Stomach (tissue), 4 donors: ENCODE measurements around the gene TSNAXIP1.

ENCODE experiments used
- POLR2A ChIP-seq, 4 donors: fragments of 450-650 bp; IDR thresholded peaks; one replicate each; pipeline ENCODE4 v1.6.1; 2016; ENCODE audit warnings: antibody characterized with exemption in 4 of 4, control low read depth in 2 of 4, mild to moderate bottlenecking in 1 of 4, moderate library complexity in 1 of 4
- TF ChIP-seq, protein P1 (sequence below), 7 experiments: fragments of 450-650 bp in 4 of 7; fragments of 200-600 bp in 3 of 7; sonication (generic) in 3 of 7; IDR thresholded peaks; one replicate each; pipeline ENCODE4 v1.5.1; 2016 to 2019; ENCODE audit warnings: antibody characterized with exemption in 7 of 7, control low read depth in 2 of 7, mild to moderate bottlenecking in 1 of 7

DNA sequence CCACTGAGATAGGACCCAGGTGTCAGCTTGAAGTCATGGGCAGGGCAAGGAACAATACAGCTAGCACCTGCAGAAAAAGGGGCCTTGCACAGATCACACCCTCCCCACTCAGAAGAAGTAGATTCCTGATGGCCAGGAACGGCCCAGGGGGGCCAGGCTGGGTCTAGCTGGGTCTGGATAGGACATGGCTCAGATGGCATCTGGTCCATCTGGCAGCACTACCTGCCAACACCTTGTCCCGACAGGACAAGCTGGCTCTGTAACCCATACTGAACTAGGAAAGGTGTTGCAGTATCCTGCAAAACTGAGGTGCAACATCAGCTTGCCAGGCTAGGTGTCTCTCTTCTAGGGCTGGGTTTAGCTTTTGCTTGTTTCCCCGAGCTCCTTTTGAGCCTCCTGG lies 48.7 kb upstream of the TSNAXIP1 start:
- TF ChIP-seq, protein P1, sequence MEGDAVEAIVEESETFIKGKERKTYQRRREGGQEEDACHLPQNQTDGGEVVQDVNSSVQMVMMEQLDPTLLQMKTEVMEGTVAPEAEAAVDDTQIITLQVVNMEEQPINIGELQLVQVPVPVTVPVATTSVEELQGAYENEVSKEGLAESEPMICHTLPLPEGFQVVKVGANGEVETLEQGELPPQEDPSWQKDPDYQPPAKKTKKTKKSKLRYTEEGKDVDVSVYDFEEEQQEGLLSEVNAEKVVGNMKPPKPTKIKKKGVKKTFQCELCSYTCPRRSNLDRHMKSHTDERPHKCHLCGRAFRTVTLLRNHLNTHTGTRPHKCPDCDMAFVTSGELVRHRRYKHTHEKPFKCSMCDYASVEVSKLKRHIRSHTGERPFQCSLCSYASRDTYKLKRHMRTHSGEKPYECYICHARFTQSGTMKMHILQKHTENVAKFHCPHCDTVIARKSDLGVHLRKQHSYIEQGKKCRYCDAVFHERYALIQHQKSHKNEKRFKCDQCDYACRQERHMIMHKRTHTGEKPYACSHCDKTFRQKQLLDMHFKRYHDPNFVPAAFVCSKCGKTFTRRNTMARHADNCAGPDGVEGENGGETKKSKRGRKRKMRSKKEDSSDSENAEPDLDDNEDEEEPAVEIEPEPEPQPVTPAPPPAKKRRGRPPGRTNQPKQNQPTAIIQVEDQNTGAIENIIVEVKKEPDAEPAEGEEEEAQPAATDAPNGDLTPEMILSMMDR (IDR thresholded peaks at IDR 0.05) = no peak
- TF ChIP-seq POLR2A (IDR thresholded peaks at IDR 0.05) = no peak
